Hematopoietic multipotent progenitor cell treated with erythropoietin and hydrocortisone succinate and interleukin-3 and kit ligand, for 15 days (in vitro differentiated cells): ENCODE data around the gene EIF2S3.
"Not testable (repeated sequence)": the region's sequence is repeated elsewhere in the genome, so short reads cannot be mapped to it uniquely, and the experiment has no call there.

Experiments used
- DNase-seq: peaks from one replicate; pipeline ENCODE4 v3.0.0-alpha.2; 2015; ENCODE audit warnings: low spot score

The EIF2S3 gene

GRCh38 chrX:24050522-24051318 lies 4.0 kb upstream of the EIF2S3 start:
- not testable (repeated sequence) for DNase-seq

- DNase-seq, result no peak
Measured at GRCh38 chrX:24055043-24055356, 244 bp downstream of the EIF2S3 start.

- DNase-seq, result no peak
Measured at GRCh38 chrX:24063488-24063887, 8.7 kb downstream of the EIF2S3 start.

- no peak for DNase-seq
Measured at GRCh38 chrX:24069877-24070276, 15.1 kb downstream of the EIF2S3 start.

GRCh38 chrX:24079411-24079810 lies 24.7 kb downstream of the EIF2S3 start:
- no peak for DNase-seq

- DNase-seq, result not testable (repeated sequence)
Measured at GRCh38 chrX:24080245-24080644, 25.5 kb downstream of the EIF2S3 start.

- DNase-seq, result no peak
Measured at GRCh38 chrX:24080704-24081103, 25.9 kb downstream of the EIF2S3 start.

- peak; percentile 54 for DNase-seq
Measured at GRCh38 chrX:24081661-24082154, 27.0 kb downstream of the EIF2S3 start.

GRCh38 chrX:24082447-24082846 lies 27.7 kb downstream of the EIF2S3 start:
- DNase-seq, result no peak

GRCh38 chrX:24085101-24085500 lies 30.3 kb downstream of the EIF2S3 start:
- no peak for DNase-seq

GRCh38 chrX:24090300-24091200 lies 35.8 kb downstream of the EIF2S3 start:
- no peak for DNase-seq

GRCh38 chrX:24093746-24094145 lies 39.0 kb downstream of the EIF2S3 start:
- DNase-seq, result no peak

GRCh38 chrX:24097741-24098260 lies 43.0 kb downstream of the EIF2S3 start:
- DNase-seq, result no peak

- no peak for DNase-seq
Measured at GRCh38 chrX:24098932-24099331, 44.2 kb downstream of the EIF2S3 start.

- no peak for DNase-seq
Measured at GRCh38 chrX:24099394-24099793, 44.6 kb downstream of the EIF2S3 start.

GRCh38 chrX:24100713-24101112 lies 46.0 kb downstream of the EIF2S3 start:
- no peak for DNase-seq

GRCh38 chrX:24110069-24110468 lies 55.3 kb downstream of the EIF2S3 start:
- DNase-seq, result no peak

GRCh38 chrX:24113181-24113580 lies 58.4 kb downstream of the EIF2S3 start:
- no peak for DNase-seq

- no peak for DNase-seq
Measured at GRCh38 chrX:24117258-24117657, 62.5 kb downstream of the EIF2S3 start.

GRCh38 chrX:24124244-24124799 lies 69.6 kb downstream of the EIF2S3 start:
- DNase-seq, result no peak

- no peak for DNase-seq
Measured at GRCh38 chrX:24125028-24125612, 70.4 kb downstream of the EIF2S3 start.
